Chondrocyte (in vitro differentiated cells): ENCODE data around the gene SLC25A11. TPM values are rescaled to one million over a fixed set of nuclear protein-coding genes. Genes with fewer than 3 reads are reported as not detected.

Experiments used
- DNase-seq: peaks from one replicate; pipeline ENCODE4 v3.0.0; 2021; ENCODE audit warnings: mixed read lengths, low spot score
- H3K27ac Mint-ChIP-seq: one replicate; pipeline ENCODE4 v1.8.0; 2021; ENCODE audit warnings: mild to moderate bottlenecking, moderate library complexity, mixed read lengths; ENCODE audit not compliant: unreplicated experiment
- H3K27me3 Mint-ChIP-seq: 2 replicates; pipeline ENCODE4 v1.8.0; 2021; ENCODE audit warnings: low read depth, mixed read lengths
- H3K36me3 Mint-ChIP-seq: 2 replicates; pipeline ENCODE4 v1.8.0; 2021; ENCODE audit warnings: low read depth, mixed read lengths
- H3K4me1 Mint-ChIP-seq: 2 replicates; pipeline ENCODE4 v1.8.0; 2021; ENCODE audit warnings: low read depth, mild to moderate bottlenecking, mixed read lengths
- H3K4me3 Mint-ChIP-seq: one replicate; pipeline ENCODE4 v1.8.0; 2021; ENCODE audit warnings: mild to moderate bottlenecking, moderate library complexity, mixed read lengths; ENCODE audit not compliant: unreplicated experiment
- H3K9me3 Mint-ChIP-seq: 2 replicates; pipeline ENCODE4 v1.8.0; 2021; ENCODE audit warnings: low read depth, mixed read lengths
- total RNA-seq: library from RNA; stranded (reverse); gene quantifications from 3 replicates; pipeline ENCODE4 v1.2.1, GENCODE V29; 2021
- TF ChIP-seq, protein P1 (sequence below): fragments of 200-600 bp; sonication (generic); IDR thresholded peaks from 2 replicates; pipeline ENCODE4 v1.5.0; 2021; ENCODE audit warnings: antibody characterized with exemption, mild to moderate bottlenecking, moderate library complexity

SLC25A11 gene
- total RNA-seq, 1 donor from 2014 or later, result 46.6 TPM

DNA sequence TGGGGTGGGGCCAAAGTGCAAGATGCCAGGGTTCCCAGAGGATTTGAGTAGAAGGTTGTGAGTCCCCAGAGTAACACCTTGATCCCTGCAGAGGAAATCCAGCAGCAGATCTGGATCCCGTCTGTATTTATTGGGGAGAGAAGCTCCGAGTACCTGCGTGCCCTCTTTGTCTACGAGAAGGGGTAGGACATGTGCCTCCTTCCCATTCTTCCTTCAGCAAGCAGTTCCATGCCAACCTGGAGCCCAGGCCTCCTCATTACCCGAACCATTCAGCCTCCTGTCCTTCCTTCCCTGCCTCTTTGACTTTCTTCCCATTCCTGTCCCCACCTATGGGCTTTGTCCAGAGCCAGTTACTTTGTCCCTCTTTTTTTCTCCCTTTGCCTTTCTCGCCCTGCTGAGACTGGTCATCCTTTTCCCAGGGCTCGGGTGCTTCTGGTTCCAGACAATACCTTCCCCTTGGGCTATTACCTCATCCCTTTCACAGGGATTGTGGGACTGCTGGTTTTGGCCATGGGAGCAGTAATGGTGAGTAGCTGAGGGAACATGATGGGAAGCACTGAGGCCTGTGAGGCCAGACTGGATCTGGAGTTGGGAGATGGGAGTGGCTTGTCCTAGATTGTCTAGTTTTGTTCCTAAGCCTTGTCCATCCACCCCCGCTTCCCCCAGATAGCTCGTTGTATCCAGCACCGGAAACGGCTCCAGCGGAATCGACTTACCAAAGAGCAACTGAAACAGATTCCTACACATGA is 3.1 kb upstream of the SLC25A11 start:
- Mint-ChIP-seq H3K27me3 (no peaks in the 10 kb centered on the region), H3K4me3 (no peak overlapping the region), H3K36me3 (peaks cover 25% of the 10 kb centered on the region), H3K27ac (peak overlapping the region; percentile 94), H3K4me1 (peaks cover 73% of the 10 kb centered on the region), H3K9me3 (no peaks in the 10 kb centered on the region)
- no peak for DNase-seq
- TF ChIP-seq, protein P1, sequence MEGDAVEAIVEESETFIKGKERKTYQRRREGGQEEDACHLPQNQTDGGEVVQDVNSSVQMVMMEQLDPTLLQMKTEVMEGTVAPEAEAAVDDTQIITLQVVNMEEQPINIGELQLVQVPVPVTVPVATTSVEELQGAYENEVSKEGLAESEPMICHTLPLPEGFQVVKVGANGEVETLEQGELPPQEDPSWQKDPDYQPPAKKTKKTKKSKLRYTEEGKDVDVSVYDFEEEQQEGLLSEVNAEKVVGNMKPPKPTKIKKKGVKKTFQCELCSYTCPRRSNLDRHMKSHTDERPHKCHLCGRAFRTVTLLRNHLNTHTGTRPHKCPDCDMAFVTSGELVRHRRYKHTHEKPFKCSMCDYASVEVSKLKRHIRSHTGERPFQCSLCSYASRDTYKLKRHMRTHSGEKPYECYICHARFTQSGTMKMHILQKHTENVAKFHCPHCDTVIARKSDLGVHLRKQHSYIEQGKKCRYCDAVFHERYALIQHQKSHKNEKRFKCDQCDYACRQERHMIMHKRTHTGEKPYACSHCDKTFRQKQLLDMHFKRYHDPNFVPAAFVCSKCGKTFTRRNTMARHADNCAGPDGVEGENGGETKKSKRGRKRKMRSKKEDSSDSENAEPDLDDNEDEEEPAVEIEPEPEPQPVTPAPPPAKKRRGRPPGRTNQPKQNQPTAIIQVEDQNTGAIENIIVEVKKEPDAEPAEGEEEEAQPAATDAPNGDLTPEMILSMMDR, result no peak

DNA sequence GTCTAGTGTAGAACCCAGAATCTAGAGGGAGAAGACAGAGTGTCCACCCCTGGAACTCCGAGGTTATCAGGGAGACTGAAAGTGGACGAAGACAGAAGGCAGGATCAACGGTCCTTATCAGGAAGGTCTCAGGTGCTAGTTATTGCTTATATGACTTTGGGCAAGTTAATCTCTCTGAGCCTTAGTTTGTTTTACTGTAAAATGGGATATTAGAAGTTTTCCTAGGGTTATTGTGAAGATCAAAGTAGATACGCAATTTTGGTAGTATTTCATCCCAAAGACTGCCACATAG is 1.4 kb upstream of the SLC25A11 start:
- peak overlapping the region; percentile 88 for H3K4me3 Mint-ChIP-seq
- H3K27me3 Mint-ChIP-seq, result no peaks in the 10 kb centered on the region
- peak overlapping the region; percentile 98 for H3K27ac Mint-ChIP-seq
- TF ChIP-seq, protein P1, result no peak
- peaks cover 65% of the 10 kb centered on the region for H3K4me1 Mint-ChIP-seq
- H3K36me3 Mint-ChIP-seq, result peaks cover 16% of the 10 kb centered on the region
- no peaks in the 10 kb centered on the region for H3K9me3 Mint-ChIP-seq
- DNase-seq, result no peak

DNA sequence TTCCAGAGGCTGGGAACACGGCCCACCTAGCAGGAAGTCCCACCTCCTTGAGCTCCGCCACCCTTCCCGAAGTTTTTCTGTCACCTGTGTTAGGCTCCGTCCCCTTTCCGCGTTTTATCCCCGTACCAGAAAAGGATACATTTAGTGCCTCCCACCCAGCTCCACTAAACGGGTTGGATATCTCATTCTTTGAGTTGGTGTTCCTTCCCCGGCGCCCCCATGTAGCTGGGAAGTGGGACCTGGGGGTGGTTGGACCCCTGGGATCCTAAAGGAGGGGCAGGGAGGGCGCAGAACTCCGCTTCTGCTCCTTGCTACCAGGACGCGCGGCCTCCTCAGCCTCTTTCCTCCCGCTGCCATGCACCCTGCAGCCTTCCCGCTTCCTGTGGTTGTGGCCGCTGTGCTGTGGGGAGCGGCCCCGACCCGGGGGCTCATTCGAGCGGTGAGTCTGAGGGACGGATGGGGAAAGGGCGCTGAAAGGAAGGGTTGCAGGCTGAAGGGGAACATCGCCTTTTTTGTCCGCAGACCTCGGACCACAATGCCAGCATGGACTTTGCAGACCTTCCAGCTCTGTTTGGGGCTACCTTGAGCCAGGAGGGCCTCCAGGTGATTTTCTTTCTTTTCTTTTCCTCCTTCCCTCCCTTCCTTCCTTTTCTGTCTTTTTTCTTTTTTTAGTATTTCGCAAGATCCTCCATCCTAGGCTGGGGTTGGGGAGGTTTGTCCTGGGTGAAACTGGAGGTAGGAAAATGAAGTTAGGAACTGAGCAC is 891 bp upstream of the SLC25A11 start:
- H3K27ac Mint-ChIP-seq, result peak overlapping the region; percentile 98
- DNase-seq, result no peak
- peaks cover 60% of the 10 kb centered on the region for H3K4me1 Mint-ChIP-seq
- no peaks in the 10 kb centered on the region for H3K27me3 Mint-ChIP-seq
- H3K36me3 Mint-ChIP-seq, result peaks cover 14% of the 10 kb centered on the region
- H3K4me3 Mint-ChIP-seq, result peak overlapping the region; percentile 88
- TF ChIP-seq, protein P1, result no peak
- H3K9me3 Mint-ChIP-seq, result no peaks in the 10 kb centered on the region

DNA sequence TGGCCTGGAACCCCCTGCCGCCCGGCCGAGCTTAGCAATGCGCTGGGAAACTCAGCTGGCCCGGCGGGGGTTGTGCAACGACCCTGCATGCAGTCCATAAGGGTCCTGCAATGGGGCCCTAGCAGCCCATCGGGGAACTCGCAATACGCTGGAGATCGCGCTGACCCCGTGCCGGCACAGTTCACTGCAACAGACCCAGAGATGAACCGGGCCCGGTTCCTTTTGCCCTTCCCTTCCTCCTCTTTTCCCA is 375 bp downstream of the SLC25A11 start:
- Mint-ChIP-seq H3K4me3 (peak overlapping the region; percentile 88), H3K9me3 (no peaks in the 10 kb centered on the region), H3K4me1 (peaks cover 50% of the 10 kb centered on the region), H3K27ac (peak overlapping the region; percentile 79), H3K27me3 (no peaks in the 10 kb centered on the region), H3K36me3 (peaks cover 6% of the 10 kb centered on the region)
- TF ChIP-seq, protein P1, result peak; percentile 8
- DNase-seq, result no peak

DNA sequence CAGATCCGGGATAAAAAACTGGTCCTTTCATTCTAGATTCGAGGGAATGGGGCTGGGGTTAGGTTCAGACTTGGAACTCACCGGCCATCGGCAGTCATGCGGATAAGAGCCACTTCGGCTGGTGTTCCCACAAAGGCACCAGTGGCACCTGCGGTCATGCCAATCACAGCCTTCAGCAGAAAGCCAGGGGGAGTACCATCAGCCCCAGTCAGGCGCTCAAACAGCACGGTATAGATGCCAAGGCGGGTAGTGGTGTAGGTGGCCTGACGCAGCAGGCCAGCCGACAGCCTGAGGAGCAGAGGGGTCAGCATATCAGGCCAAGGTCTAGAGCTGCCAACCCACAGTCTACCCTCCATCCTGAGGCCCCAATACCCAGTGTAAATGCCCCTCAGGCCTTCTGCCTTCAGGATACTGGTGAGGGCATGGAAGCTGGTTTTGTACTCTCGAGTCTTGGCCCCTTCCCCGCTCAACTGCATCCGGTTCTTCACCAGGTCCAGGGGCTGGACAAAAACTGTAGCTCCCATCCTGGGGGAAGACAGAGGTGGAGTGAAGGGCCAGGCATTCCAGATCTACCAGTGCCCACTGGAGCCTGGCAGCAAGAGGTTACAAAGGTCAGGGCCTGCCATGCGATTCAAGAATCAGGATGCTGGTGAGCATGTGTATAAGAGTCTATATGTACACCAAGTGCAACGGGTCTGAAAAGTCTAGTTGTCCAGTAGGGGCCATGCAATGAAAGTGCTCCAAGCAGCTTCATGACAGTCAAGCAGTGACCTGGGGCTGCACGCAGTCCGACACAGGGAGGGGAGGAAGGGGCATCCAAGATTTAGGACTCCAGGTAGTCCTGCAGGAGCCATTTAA is 929 bp downstream of the SLC25A11 start:
- no peak for DNase-seq
- Mint-ChIP-seq H3K27me3 (no peaks in the 10 kb centered on the region), H3K36me3 (peaks cover 6% of the 10 kb centered on the region), H3K9me3 (no peaks in the 10 kb centered on the region), H3K4me3 (peak overlapping the region; percentile 88), H3K4me1 (peaks cover 50% of the 10 kb centered on the region), H3K27ac (peak overlapping the region; percentile 79)
- TF ChIP-seq, protein P1, result no peak
